Measurements from ENCODE around the gene DEGS2.

Gene DEGS2

DNA sequence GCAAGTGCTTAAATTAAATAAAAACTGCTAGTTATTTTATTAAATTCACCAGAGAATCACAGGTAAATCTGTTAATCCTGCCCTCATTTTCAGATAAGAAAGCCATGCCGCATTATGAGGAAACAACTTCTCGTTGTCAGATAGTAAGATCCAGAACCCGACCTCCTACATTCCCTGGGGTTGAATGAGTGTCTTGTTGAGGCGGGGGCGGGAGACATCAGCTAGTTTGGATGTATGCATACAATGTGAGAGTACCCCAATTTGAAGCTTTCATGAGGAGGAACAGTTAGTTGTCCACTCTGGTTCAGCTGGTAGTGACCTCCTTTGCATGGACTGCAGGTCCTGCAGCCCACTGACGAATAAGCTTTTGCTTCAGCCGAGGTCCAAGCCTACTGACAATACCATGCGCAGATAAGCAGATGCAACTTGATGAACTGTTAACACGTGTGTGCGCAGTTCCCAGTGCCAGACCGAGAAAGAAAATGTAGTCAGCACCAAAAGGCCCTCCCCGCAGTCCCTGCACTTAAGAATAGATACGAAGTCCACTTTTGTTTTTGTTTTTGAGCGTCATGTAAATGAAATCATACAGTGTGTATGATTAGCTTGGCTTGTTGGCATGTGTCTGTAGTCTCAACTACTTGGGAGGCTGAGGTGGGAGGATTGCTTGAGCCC lies 59.3 kb downstream of the DEGS2 start:
- no peaks in the 10 kb centered on the region for H3K9me3 ChIP-seq (ENCODE audit: control insufficient read depth, low read length)
- no peak overlapping the region for H3K4me3 ChIP-seq (ENCODE audit: low read depth, low read length)
- no peak overlapping the region for H2AFZ ChIP-seq
- peaks cover 4% of the 10 kb centered on the region for H3K4me1 ChIP-seq
- H3K27ac ChIP-seq, result no peak overlapping the region
- H3K36me3 ChIP-seq (ENCODE audit: control insufficient read depth, insufficient read depth, low read length), result no peaks in the 10 kb centered on the region
- no peaks in the 10 kb centered on the region for H3K27me3 ChIP-seq (ENCODE audit: control insufficient read depth, insufficient read depth, low read length)
- H3K9ac ChIP-seq, result no peak overlapping the region
- no peak overlapping the region for H3K4me2 ChIP-seq (ENCODE audit: low read length)
- H3K79me2 ChIP-seq, result no peaks in the 10 kb centered on the region
- TF ChIP-seq, protein P1, sequence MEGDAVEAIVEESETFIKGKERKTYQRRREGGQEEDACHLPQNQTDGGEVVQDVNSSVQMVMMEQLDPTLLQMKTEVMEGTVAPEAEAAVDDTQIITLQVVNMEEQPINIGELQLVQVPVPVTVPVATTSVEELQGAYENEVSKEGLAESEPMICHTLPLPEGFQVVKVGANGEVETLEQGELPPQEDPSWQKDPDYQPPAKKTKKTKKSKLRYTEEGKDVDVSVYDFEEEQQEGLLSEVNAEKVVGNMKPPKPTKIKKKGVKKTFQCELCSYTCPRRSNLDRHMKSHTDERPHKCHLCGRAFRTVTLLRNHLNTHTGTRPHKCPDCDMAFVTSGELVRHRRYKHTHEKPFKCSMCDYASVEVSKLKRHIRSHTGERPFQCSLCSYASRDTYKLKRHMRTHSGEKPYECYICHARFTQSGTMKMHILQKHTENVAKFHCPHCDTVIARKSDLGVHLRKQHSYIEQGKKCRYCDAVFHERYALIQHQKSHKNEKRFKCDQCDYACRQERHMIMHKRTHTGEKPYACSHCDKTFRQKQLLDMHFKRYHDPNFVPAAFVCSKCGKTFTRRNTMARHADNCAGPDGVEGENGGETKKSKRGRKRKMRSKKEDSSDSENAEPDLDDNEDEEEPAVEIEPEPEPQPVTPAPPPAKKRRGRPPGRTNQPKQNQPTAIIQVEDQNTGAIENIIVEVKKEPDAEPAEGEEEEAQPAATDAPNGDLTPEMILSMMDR (IDR thresholded peaks at IDR 0.05), result no peak

DNA sequence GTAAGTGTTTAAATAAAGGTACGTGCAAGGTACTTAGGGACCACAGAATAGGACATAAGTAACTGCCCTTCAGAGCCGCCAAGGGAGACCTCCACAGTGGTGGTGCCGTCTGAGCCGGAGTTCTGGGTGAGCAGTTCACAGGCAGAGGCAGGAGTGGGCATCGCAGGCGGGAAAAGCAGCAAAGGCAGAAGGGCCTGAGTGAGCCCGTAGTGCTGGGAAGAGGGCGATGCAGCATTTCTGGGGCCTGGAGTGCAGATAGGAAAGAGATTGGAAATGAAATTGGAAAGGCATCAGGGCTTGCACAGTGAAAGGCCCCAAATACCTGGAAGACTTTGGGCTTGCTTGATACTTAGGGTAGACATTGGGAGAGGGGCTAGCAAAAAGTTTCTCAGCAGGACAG lies 61.3 kb downstream of the DEGS2 start:
- Histone ChIP-seq H3K36me3 (ENCODE audit: control insufficient read depth, insufficient read depth, low read length) (no peaks in the 10 kb centered on the region), H3K9me3 (ENCODE audit: control insufficient read depth, low read length) (no peaks in the 10 kb centered on the region), H3K9ac (no peak overlapping the region), H3K27ac (no peak overlapping the region), H3K4me1 (peaks cover under 1% of the 10 kb centered on the region), H3K4me2 (ENCODE audit: low read length) (no peak overlapping the region), H3K79me2 (no peaks in the 10 kb centered on the region), H3K4me3 (ENCODE audit: low read depth, low read length) (no peak overlapping the region), H3K27me3 (ENCODE audit: control insufficient read depth, insufficient read depth, low read length) (no peaks in the 10 kb centered on the region), H2AFZ (no peak overlapping the region)
- TF ChIP-seq, protein P1 (IDR thresholded peaks at IDR 0.05), result no peak

DNA sequence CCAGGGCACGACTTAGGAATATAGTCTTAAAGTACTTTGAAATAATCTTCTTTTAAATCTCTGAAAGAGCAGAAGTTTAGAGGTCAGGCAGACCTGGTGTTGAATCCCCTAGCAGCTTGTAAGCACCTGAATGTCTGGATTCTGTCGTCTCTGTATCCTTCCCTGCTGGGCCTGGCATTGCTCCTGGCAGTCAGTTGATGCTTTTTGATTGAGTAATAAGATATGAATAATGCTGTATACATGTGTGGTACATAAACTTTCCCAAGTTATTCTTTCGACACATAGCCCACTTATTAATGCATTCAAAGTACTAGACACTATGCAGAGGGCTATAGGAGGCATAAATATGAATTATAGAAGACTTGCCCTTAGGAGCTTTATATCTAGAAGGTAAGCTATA lies 62.8 kb downstream of the DEGS2 start:
- H2AFZ ChIP-seq, result no peak overlapping the region
- no peak overlapping the region for H3K9ac ChIP-seq
- H3K9me3 ChIP-seq (ENCODE audit: control insufficient read depth, low read length), result no peaks in the 10 kb centered on the region
- H3K79me2 ChIP-seq, result no peaks in the 10 kb centered on the region
- H3K4me2 ChIP-seq (ENCODE audit: low read length), result no peak overlapping the region
- H3K36me3 ChIP-seq (ENCODE audit: control insufficient read depth, insufficient read depth, low read length), result no peaks in the 10 kb centered on the region
- H3K27me3 ChIP-seq (ENCODE audit: control insufficient read depth, insufficient read depth, low read length), result no peaks in the 10 kb centered on the region
- H3K4me3 ChIP-seq (ENCODE audit: low read depth, low read length), result no peak overlapping the region
- TF ChIP-seq, protein P1 (IDR thresholded peaks at IDR 0.05), result no peak
- no peaks in the 10 kb centered on the region for H3K4me1 ChIP-seq
- H3K27ac ChIP-seq, result no peak overlapping the region
